ENCODE results near the gene CARMIL1. TPM values are rescaled to one million over a fixed set of nuclear protein-coding genes. Genes with fewer than 3 reads are reported as not detected.

Gene CARMIL1
- total and polyA plus RNA-seq, 8 donors, result 5.9 to 9.4 (median 7.8) TPM

- H3K9me3 ChIP-seq, result no peaks in the 10 kb centered on the region
- WGBS, 2 donors, result 83 to 93% methylated on average over 4 of the region's 4 CpGs
- no peaks in the 10 kb centered on the region for H3K36me3 ChIP-seq
- no peaks in the 10 kb centered on the region for H3K4me1 ChIP-seq
- intact Hi-C loops (cut with DNase I), result no loop called here
- no peak overlapping the region for H3K27ac ChIP-seq
- H3K27me3 ChIP-seq, result no peaks in the 10 kb centered on the region
- TF ChIP-seq CTCF (IDR thresholded peaks at IDR 0.05), result no peak
- H3K4me3 ChIP-seq, result no peak overlapping the region
- FAIRE-seq, result no peak
- DNase-seq, result no peak
- ATAC-seq, result no peak
Observed at GRCh38 chr6:25536781-25537180, 257.6 kb downstream of the CARMIL1 start.

GRCh38 chr6:25537349-25538018 is 258.3 kb downstream of the CARMIL1 start:
- WGBS, 2 donors, result 88 to 90% methylated on average over 8 of the region's 8 CpGs
- H3K36me3 ChIP-seq, result no peaks in the 10 kb centered on the region
- DNase-seq (no peak), FAIRE-seq (no peak), ATAC-seq (no peak)
- H3K27ac ChIP-seq, result no peak overlapping the region
- H3K9me3 ChIP-seq, result no peaks in the 10 kb centered on the region
- intact Hi-C loops (cut with DNase I), result no loop called here
- no peaks in the 10 kb centered on the region for H3K4me1 ChIP-seq
- TF ChIP-seq CTCF (IDR thresholded peaks at IDR 0.05), result no peak
- no peaks in the 10 kb centered on the region for H3K27me3 ChIP-seq
- H3K4me3 ChIP-seq, result no peak overlapping the region

GRCh38 chr6:25541228-25541627 is 262.1 kb downstream of the CARMIL1 start:
- intact Hi-C loops (cut with DNase I), result no loop called here
- no peak for ATAC-seq
- TF ChIP-seq CTCF (IDR thresholded peaks at IDR 0.05), result no peak
- H3K9me3 ChIP-seq, result no peaks in the 10 kb centered on the region
- FAIRE-seq, result no peak
- no peak overlapping the region for H3K4me3 ChIP-seq
- H3K27ac ChIP-seq, result no peak overlapping the region
- H3K4me1 ChIP-seq, result peaks cover 0 to 4% (median 0%) of the 10 kb centered on the region in 3 donors
- 100% methylated on average over 1 of the region's 1 CpG for WGBS, 2 donors
- H3K27me3 ChIP-seq, result no peaks in the 10 kb centered on the region
- H3K36me3 ChIP-seq, result no peaks in the 10 kb centered on the region
- DNase-seq, result no peak

GRCh38 chr6:25542984-25543910 is 264.1 kb downstream of the CARMIL1 start:
- FAIRE-seq (no peak), ATAC-seq (no peak)
- H3K27ac ChIP-seq, result no peak overlapping the region

More at GRCh38 chr6:25542984-25543910, 264.1 kb downstream of the CARMIL1 start:
- Histone ChIP-seq H3K9me3 (no peaks in the 10 kb centered on the region), H3K27me3 (no peaks in the 10 kb centered on the region), H3K4me3 (no peak overlapping the region), H3K4me1 (peaks cover 0 to 4% (median 0%) of the 10 kb centered on the region in 3 donors), H3K36me3 (no peaks in the 10 kb centered on the region)
- DNase-seq, result no peak
- TF ChIP-seq CTCF (IDR thresholded peaks at IDR 0.05), result no peak
- intact Hi-C loops (cut with DNase I), result no loop called here
- 17 to 33% methylated on average over 1 of the region's 1 CpG for WGBS, 2 donors

Data from pancreas (tissue), 10 donors.